ENCODE data around the gene NKX6-2.

DNA sequence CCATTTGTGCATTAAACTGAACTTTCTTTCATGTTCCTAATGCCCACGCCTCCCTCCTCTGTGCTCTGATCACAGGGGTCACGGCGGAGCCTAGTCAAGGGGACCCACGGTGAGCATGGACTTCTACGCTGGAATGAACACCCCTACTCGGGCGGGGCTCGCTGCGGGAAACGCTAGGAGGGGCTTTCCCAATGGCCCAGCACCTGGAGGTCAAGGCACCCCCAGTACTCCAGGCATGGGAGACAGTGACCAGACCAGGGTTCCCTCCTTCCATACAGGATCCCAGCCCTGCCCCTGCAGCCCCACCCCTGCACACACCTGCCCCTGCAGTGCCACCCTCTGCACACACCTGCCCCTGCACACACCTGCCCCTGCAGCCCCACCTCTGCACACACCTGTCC is 27.1 kb upstream of the NKX6-2 start:
- TF ChIP-seq POLR2A (IDR thresholded peaks at IDR 0.05) = no peak
- TF ChIP-seq, protein P1, sequence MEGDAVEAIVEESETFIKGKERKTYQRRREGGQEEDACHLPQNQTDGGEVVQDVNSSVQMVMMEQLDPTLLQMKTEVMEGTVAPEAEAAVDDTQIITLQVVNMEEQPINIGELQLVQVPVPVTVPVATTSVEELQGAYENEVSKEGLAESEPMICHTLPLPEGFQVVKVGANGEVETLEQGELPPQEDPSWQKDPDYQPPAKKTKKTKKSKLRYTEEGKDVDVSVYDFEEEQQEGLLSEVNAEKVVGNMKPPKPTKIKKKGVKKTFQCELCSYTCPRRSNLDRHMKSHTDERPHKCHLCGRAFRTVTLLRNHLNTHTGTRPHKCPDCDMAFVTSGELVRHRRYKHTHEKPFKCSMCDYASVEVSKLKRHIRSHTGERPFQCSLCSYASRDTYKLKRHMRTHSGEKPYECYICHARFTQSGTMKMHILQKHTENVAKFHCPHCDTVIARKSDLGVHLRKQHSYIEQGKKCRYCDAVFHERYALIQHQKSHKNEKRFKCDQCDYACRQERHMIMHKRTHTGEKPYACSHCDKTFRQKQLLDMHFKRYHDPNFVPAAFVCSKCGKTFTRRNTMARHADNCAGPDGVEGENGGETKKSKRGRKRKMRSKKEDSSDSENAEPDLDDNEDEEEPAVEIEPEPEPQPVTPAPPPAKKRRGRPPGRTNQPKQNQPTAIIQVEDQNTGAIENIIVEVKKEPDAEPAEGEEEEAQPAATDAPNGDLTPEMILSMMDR (IDR thresholded peaks at IDR 0.05) = no peak

Measured in esophagus squamous epithelium (tissue), 4 donors.